OCI-LY7 (cell line): ENCODE measurements around the gene BAG1.

Source experiments
- EZH2phosphoT487 ChIP-seq: fragments of 200-600 bp; sonication (generic); IDR thresholded peaks from 2 replicates; pipeline ENCODE4 v1.6.1; 2018; ENCODE audit warnings: low read depth, borderline replicate concordance, mild to moderate bottlenecking, mixed run types, antibody characterized with exemption, low read length, moderate library complexity, mixed read lengths
- TF ChIP-seq, protein P1 (sequence below): fragments of 200-600 bp; sonication (generic); conservative IDR thresholded peaks from 2 replicates; pipeline ENCODE4 v1.5.1; 2014; ENCODE audit warnings: mild to moderate bottlenecking, antibody characterized with exemption, low read length, moderate library complexity, mixed read lengths

DNA sequence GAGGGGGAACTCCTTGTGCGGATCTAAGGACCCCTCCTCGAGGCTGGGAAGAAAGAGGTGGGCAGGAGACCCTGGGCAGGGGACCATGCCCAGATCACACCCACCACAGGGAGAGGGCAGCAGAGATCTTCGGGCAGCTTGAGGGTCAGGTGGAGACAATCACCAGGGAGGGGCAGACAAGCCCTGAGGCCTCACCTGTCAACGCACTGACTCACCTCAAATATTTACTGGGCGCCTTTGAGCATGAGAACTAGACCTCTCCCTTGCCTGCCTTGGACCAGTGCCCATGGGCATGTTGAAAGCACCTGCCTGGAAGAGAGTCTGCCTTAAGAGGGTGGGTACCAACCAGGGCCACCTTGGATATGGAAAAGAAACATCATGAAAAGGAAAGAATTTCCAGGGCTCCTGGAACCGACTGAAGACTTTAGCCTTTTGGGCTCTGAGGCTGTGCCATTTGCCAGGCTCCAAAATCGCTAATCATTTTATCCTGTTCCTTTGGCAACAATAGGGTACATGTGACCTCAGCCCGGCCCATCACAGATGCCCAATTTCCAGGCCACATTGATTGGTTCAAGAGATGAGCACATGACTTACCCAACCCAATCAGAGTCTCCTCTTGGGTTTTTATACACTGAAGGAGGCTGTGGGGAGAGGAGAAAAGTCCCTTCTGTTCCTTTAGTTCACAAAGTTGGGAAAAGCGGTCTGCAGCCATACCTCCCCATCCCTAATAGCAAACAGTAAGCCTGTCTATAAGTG is 35.0 kb downstream of the BAG1 start:
- TF ChIP-seq, protein P1, sequence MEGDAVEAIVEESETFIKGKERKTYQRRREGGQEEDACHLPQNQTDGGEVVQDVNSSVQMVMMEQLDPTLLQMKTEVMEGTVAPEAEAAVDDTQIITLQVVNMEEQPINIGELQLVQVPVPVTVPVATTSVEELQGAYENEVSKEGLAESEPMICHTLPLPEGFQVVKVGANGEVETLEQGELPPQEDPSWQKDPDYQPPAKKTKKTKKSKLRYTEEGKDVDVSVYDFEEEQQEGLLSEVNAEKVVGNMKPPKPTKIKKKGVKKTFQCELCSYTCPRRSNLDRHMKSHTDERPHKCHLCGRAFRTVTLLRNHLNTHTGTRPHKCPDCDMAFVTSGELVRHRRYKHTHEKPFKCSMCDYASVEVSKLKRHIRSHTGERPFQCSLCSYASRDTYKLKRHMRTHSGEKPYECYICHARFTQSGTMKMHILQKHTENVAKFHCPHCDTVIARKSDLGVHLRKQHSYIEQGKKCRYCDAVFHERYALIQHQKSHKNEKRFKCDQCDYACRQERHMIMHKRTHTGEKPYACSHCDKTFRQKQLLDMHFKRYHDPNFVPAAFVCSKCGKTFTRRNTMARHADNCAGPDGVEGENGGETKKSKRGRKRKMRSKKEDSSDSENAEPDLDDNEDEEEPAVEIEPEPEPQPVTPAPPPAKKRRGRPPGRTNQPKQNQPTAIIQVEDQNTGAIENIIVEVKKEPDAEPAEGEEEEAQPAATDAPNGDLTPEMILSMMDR = peak; percentile 58
- no peak for TF ChIP-seq EZH2phosphoT487
